HepG2 (cell line): Measurements from ENCODE around the gene FSCN2. TPM values are rescaled to one million over a fixed set of nuclear protein-coding genes. Genes with fewer than 3 reads are reported as not detected.

Experiments used
- ARNTL ChIP-seq: sonication (generic); formaldehyde crosslinking; IDR thresholded peaks from 2 replicates; pipeline ENCODE4 v1.4.0; 2020; ENCODE audit warnings: mild to moderate bottlenecking, missing genetic modification reagents
- BCL6 ChIP-seq: IDR thresholded peaks from 2 replicates; pipeline ENCODE4 v1.6.1; 2016; ENCODE audit warnings: missing genetic modification reagents, missing compliant biosample characterization
- FOXK1 ChIP-seq: sonication (generic); formaldehyde crosslinking; IDR thresholded peaks from 2 replicates; pipeline ENCODE4 v1.4.0; 2020; ENCODE audit warnings: low read depth, missing genetic modification reagents, borderline replicate concordance
- FOXP1 ChIP-seq, 2 experiments: fragments of 450-650 bp in 1 of 2; IDR thresholded peaks; 2 replicates each; pipeline ENCODE4 v1.6.1; 2017 to 2018; ENCODE audit warnings: antibody characterized with exemption in 1 of 2
- JUNB ChIP-seq: sonication (generic); formaldehyde crosslinking; IDR thresholded peaks from 2 replicates; pipeline ENCODE4 v1.8.0; 2022; ENCODE audit warnings: missing genetic modification reagents, mild to moderate bottlenecking, borderline replicate concordance
- KDM5A ChIP-seq: fragments of 200-600 bp; sonication (generic); IDR thresholded peaks from 2 replicates; pipeline ENCODE4 v1.7.0; 2018; ENCODE audit warnings: antibody characterized with exemption, mild to moderate bottlenecking, low read length, borderline replicate concordance
- MAFF ChIP-seq: IDR thresholded peaks from 2 replicates; pipeline ENCODE4 v1.6.1; 2011; ENCODE audit warnings: low read depth, low read length, improper control_type of control experiment
- NONO ChIP-seq, 2 experiments: fragments of 450-650 bp in 1 of 2; sonication (generic) in 1 of 2; formaldehyde crosslinking in 1 of 2; IDR thresholded peaks in 1 of 2; conservative IDR thresholded peaks in 1 of 2; 2 replicates each; pipeline versions ENCODE4 v1.6.1 to v1.8.0; 2017 to 2022; ENCODE audit warnings: mild to moderate bottlenecking in 1 of 2, missing genetic modification reagents in 1 of 2, moderate library complexity in 1 of 2
- PAXIP1 ChIP-seq: sonication (generic); formaldehyde crosslinking; conservative IDR thresholded peaks from 2 replicates; pipeline ENCODE4 v1.4.0; 2020; ENCODE audit warnings: mild to moderate bottlenecking, missing genetic modification reagents, moderate library complexity
- PPARG ChIP-seq: conservative IDR thresholded peaks from 2 replicates; pipeline ENCODE4 v1.6.1; 2016; ENCODE audit warnings: missing biosample characterization, missing genetic modification reagents
- RARG ChIP-seq: sonication (generic); formaldehyde crosslinking; IDR thresholded peaks from 2 replicates; pipeline ENCODE4 v1.4.0; 2020; ENCODE audit warnings: low read depth, mild to moderate bottlenecking, missing genetic modification reagents
- SIX1 ChIP-seq: sonication (generic); formaldehyde crosslinking; IDR thresholded peaks from 2 replicates; pipeline ENCODE4 v1.4.0; 2020; ENCODE audit warnings: missing genetic modification reagents, borderline replicate concordance
- TFAP4 ChIP-seq: sonication (generic); IDR thresholded peaks from 2 replicates; pipeline ENCODE4 v1.6.1; 2016; ENCODE audit warnings: low read depth, borderline replicate concordance
- THAP11 ChIP-seq: IDR thresholded peaks from 2 replicates; pipeline ENCODE4 v1.6.1; 2016; ENCODE audit warnings: missing biosample characterization, missing genetic modification reagents
- ZBTB3 ChIP-seq: sonication (generic); formaldehyde crosslinking; IDR thresholded peaks from 2 replicates; pipeline ENCODE4 v1.4.0; 2020; ENCODE audit warnings: low read depth, mild to moderate bottlenecking, moderate library complexity, missing genetic modification reagents, borderline replicate concordance
- ZGPAT ChIP-seq: IDR thresholded peaks from 2 replicates; pipeline ENCODE4 v1.6.1; 2016; ENCODE audit warnings: mild to moderate bottlenecking
- ZMYM4 ChIP-seq: sonication (generic); formaldehyde crosslinking; IDR thresholded peaks from 2 replicates; pipeline ENCODE4 v1.8.1; 2023; ENCODE audit warnings: mild to moderate bottlenecking, missing genetic modification reagents
- ZNF207 ChIP-seq: fragments of 450-650 bp; IDR thresholded peaks from 2 replicates; pipeline ENCODE4 v1.6.1; 2016; ENCODE audit warnings: antibody characterized with exemption, borderline replicate concordance
- polyA plus RNA-seq, 8 experiments: library from polyadenylated mRNA; depleted of rRNA in 3 of 8; stranded (reverse) in 7 of 8; unstranded in 1 of 8; fragments of >200 nt; fragmentation: Illumina TruSeq in 4 of 8; extraction: Trizol in 4 of 8; gene quantifications; 2 replicates each; pipeline versions ENCODE4 v1.2.1 to v1.2.3, GENCODE V29; 2011 to 2016; ENCODE audit warnings: low read depth in 4 of 8, missing spikeins in 1 of 8, mixed read lengths in 1 of 8; ENCODE audit not compliant: insufficient read depth in 1 of 8
- total RNA-seq, 5 experiments: library from RNA; depleted of rRNA; stranded (reverse); fragments of >200 nt; fragmentation: Illumina TruSeq; extraction: Trizol; gene quantifications; 2 replicates each; pipeline ENCODE4 v1.2.3, GENCODE V29; 2016; ENCODE audit warnings: low read depth in 1 of 5
- TF ChIP-seq, protein P1 (sequence below): sonication (generic); formaldehyde crosslinking; IDR thresholded peaks from 2 replicates; pipeline ENCODE4 v1.4.0; 2020; ENCODE audit warnings: missing genetic modification reagents

Gene FSCN2
- total and polyA plus RNA-seq, 2 of the 13 experiments (the other 11 are each of a cell fraction or from before 2014, with no cell fraction given): 0.09 TPM; not detected in 1

DNA sequence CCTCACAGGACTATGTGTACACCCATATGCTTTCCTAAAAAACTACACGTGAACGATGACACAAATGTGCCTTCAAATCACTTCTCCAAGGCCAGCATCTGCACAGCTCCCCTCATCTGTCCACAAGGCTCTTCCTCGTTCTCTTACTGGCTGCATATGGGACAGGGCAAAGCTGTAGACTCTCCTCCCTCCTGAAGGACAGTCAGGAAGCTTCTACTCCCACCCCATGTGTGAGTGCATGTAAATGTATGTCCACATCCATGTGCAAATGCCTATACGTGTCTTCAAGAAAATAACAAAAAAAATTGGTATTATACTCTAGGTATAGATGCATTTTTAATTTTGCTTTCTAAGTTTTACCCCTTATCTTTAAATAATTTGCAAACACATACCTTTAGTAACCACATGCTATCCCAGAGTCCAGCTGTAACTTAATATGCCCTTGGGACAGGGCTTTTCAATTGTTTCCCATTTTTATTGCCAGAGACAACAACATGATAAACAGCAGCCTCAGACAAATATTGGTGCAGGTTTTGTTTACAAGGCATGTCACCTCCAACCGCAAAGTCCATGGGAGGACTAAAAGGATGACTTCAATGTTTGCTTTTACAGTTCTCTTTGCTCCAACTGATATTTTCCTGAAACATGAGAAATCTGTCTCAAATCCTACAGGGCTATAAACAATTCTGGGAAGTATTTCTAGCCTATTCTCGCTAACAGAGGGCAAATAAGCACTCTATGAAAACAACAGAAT lies 55.6 kb downstream of the FSCN2 start (continued):
- TF ChIP-seq FOXP1 (IDR thresholded peaks at IDR 0.05) (peak; percentile 96), FOXP1 (CRISPR knock-in tag; IDR thresholded peaks at IDR 0.05) (peak; percentile 98), ZGPAT (CRISPR knock-in tag) (peak; percentile 68; the same call in 1 of the 2 replicates), MAFF (0 out of 2 replicates have a peak, but pooled peaks have one; percentile 2), TFAP4 (0 out of 2 replicates have a peak, but pooled peaks have one; percentile 22), KDM5A (no peak), NONO (IDR thresholded peaks at IDR 0.05) (no peak), NONO (CRISPR knock-in tag; conservative IDR thresholded peaks at IDR 0.05) (0 out of 2 replicates have a peak, but pooled peaks have one; percentile 41), JUNB (CRISPR knock-in tag) (no peak), FOXK1 (peak; percentile 58; the same call in 1 of the 2 replicates), SIX1 (peak; percentile 93), PAXIP1 (CRISPR knock-in tag) (peak; percentile 80), ZBTB3 (peak; percentile 69; the same call in 1 of the 2 replicates), ZMYM4 (CRISPR knock-in tag) (no peak), ARNTL (CRISPR knock-in tag) (no peak), ZNF207 (no peak), BCL6 (CRISPR knock-in tag) (peak; percentile 82), PPARG (CRISPR knock-in tag) (0 out of 2 replicates have a peak, but pooled peaks have one; percentile 14), RARG (CRISPR knock-in tag) (0 out of 2 replicates have a peak, but pooled peaks have one; percentile 63), THAP11 (0 out of 2 replicates have a peak, but pooled peaks have one; percentile 17)
- TF ChIP-seq, protein P1, sequence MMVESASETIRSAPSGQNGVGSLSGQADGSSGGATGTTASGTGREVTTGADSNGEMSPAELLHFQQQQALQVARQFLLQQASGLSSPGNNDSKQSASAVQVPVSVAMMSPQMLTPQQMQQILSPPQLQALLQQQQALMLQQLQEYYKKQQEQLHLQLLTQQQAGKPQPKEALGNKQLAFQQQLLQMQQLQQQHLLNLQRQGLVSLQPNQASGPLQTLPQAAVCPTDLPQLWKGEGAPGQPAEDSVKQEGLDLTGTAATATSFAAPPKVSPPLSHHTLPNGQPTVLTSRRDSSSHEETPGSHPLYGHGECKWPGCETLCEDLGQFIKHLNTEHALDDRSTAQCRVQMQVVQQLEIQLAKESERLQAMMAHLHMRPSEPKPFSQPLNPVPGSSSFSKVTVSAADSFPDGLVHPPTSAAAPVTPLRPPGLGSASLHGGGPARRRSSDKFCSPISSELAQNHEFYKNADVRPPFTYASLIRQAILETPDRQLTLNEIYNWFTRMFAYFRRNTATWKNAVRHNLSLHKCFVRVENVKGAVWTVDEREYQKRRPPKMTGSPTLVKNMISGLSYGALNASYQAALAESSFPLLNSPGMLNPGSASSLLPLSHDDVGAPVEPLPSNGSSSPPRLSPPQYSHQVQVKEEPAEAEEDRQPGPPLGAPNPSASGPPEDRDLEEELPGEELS (CRISPR knock-in tag): peak; percentile 93
